HepG2 (cell line): Measurements from ENCODE around the gene TSHZ2. TPM values are rescaled to one million over a fixed set of nuclear protein-coding genes. Genes with fewer than 3 reads are reported as not detected.

Experiments used
- CHCHD3 ChIP-seq: sonication (generic); formaldehyde crosslinking; IDR thresholded peaks from 2 replicates; pipeline ENCODE4 v1.8.0; 2022; ENCODE audit warnings: mild to moderate bottlenecking, missing genetic modification reagents, moderate library complexity
- ETV6 ChIP-seq: sonication (generic); formaldehyde crosslinking; conservative IDR thresholded peaks from 2 replicates; pipeline ENCODE4 v1.4.0; 2020; ENCODE audit warnings: missing genetic modification reagents
- HNRNPH1 ChIP-seq: fragments of 200-400 bp; formaldehyde crosslinking; optimal IDR thresholded peaks from 2 replicates; pipeline ENCODE3; 2017; ENCODE audit warnings: mild to moderate bottlenecking, low read depth, low read length
- KAT7 ChIP-seq: IDR thresholded peaks from 2 replicates; pipeline ENCODE4 v1.6.1; 2018; ENCODE audit warnings: borderline replicate concordance, missing compliant biosample characterization
- MEIS2 ChIP-seq: sonication (generic); formaldehyde crosslinking; IDR thresholded peaks from 2 replicates; pipeline ENCODE4 v1.9.0; 2021; ENCODE audit warnings: mild to moderate bottlenecking, missing genetic modification reagents
- NCOA5 ChIP-seq: sonication (generic); formaldehyde crosslinking; IDR thresholded peaks from 2 replicates; pipeline ENCODE4 v1.4.0; 2020; ENCODE audit warnings: missing genetic modification reagents
- POLR2A ChIP-seq, 2 experiments: IDR thresholded peaks; 2 replicates each; pipeline ENCODE4 v1.6.1; 2011; ENCODE audit warnings: low read depth in 2 of 2, low read length in 2 of 2, mild to moderate bottlenecking in 1 of 2, moderate library complexity in 1 of 2; ENCODE audit not compliant: insufficient read depth in 1 of 2
- SRY ChIP-seq: sonication (generic); formaldehyde crosslinking; IDR thresholded peaks from 2 replicates; pipeline ENCODE4 v1.8.0; 2022; ENCODE audit warnings: mild to moderate bottlenecking, missing genetic modification reagents
- ZNF563 ChIP-seq: sonication (generic); formaldehyde crosslinking; IDR thresholded peaks from 2 replicates; pipeline ENCODE4 v1.8.0; 2022; ENCODE audit warnings: mild to moderate bottlenecking, moderate library complexity, missing genetic modification reagents
- ZNF850 ChIP-seq: sonication (generic); formaldehyde crosslinking; conservative IDR thresholded peaks from 2 replicates; pipeline ENCODE4 v1.9.0; 2021; ENCODE audit warnings: mild to moderate bottlenecking, missing genetic modification reagents
- polyA plus RNA-seq, 8 experiments: library from polyadenylated mRNA; depleted of rRNA in 3 of 8; stranded (reverse) in 7 of 8; unstranded in 1 of 8; fragments of >200 nt; fragmentation: Illumina TruSeq in 4 of 8; extraction: Trizol in 4 of 8; gene quantifications; 2 replicates each; pipeline versions ENCODE4 v1.2.1 to v1.2.3, GENCODE V29; 2011 to 2016; ENCODE audit warnings: low read depth in 4 of 8, missing spikeins in 1 of 8, mixed read lengths in 1 of 8; ENCODE audit not compliant: insufficient read depth in 1 of 8
- total RNA-seq, 5 experiments: library from RNA; depleted of rRNA; stranded (reverse); fragments of >200 nt; fragmentation: Illumina TruSeq; extraction: Trizol; gene quantifications; 2 replicates each; pipeline ENCODE4 v1.2.3, GENCODE V29; 2016; ENCODE audit warnings: low read depth in 1 of 5
- TF ChIP-seq, protein P1 (sequence below), 2 experiments: sonication (generic) in 1 of 2; formaldehyde crosslinking in 1 of 2; IDR thresholded peaks; 2 replicates each; pipeline versions ENCODE4 v1.5.1 to v1.6.1; 2011 to 2020; ENCODE audit warnings: borderline replicate concordance in 1 of 2, low read depth in 1 of 2, low read length in 1 of 2, mild to moderate bottlenecking in 1 of 2, missing genetic modification reagents in 1 of 2, moderate library complexity in 1 of 2
- TF ChIP-seq, protein P2 (sequence below): sonication (generic); formaldehyde crosslinking; IDR thresholded peaks from 2 replicates; pipeline ENCODE4 v1.4.0; 2020; ENCODE audit warnings: missing genetic modification reagents, mild to moderate bottlenecking, borderline replicate concordance
- TF ChIP-seq, protein P3 (sequence below): sonication (generic); formaldehyde crosslinking; IDR thresholded peaks from 2 replicates; pipeline ENCODE4 v1.4.0; 2020; ENCODE audit warnings: missing genetic modification reagents, borderline replicate concordance
- TF ChIP-seq, protein P4 (sequence below): IDR thresholded peaks from 2 replicates; pipeline ENCODE4 v1.6.1; 2016; ENCODE audit warnings: low read depth, borderline replicate concordance
- TF ChIP-seq, protein P5 (sequence below): sonication (generic); formaldehyde crosslinking; IDR thresholded peaks from 2 replicates; pipeline ENCODE4 v1.4.0; 2020; ENCODE audit warnings: mild to moderate bottlenecking, missing genetic modification reagents

TSHZ2 gene
- total and polyA plus RNA-seq, 2 of the 13 experiments (the other 11 are each of a cell fraction or from before 2014, with no cell fraction given) = 0.01 TPM; not detected in 1

DNA sequence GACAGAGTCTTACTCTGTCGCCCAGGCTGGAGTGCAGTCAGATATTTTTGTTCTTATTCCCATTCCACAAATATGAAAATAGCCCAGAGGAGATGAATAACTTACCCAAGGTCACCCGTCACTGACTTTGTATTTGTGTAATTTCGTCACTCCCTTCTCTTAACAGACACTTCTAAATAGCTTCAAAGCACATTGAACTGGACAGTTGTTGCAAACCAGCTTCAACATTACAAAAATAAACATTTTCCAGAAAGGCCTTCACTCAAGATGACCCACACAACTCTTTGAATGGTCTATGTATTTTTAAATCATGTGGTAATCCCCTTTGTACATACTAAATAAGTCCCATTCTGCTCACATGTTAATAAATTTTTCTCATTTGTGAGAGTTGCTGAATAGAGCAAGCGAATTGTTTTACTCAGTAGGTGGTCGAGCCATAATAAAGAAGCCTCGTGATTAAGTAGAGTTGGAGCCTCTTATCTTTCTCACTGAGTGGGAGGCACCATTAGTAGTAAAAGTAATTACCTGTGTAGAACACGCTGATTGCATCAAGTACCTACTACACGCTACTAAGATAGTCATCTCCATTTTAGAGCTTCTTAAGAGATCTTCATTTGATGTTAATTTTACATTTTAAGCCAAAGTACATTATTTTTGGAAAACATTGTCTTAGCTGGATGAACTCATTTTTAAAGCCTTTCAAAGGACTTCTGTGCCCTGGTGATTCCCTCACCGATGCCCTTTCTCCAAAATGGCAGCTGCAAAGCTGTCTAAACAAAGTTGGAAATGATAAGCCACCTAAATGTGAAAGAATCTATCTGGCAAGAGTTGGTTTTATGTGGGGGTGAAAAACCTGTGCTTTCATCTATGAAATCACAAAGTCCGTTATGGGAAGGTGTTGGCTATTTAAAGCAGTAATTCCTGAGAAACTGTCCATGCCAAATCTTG lies 110.0 kb downstream of the TSHZ2 start (continued):
- TF ChIP-seq, protein P1, sequence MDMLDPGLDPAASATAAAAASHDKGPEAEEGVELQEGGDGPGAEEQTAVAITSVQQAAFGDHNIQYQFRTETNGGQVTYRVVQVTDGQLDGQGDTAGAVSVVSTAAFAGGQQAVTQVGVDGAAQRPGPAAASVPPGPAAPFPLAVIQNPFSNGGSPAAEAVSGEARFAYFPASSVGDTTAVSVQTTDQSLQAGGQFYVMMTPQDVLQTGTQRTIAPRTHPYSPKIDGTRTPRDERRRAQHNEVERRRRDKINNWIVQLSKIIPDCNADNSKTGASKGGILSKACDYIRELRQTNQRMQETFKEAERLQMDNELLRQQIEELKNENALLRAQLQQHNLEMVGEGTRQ (IDR thresholded peaks at IDR 0.05; ENCODE audit: low read depth, low read length) = no peak
- TF ChIP-seq, protein P1 (CRISPR knock-in tag; IDR thresholded peaks at IDR 0.05; ENCODE audit: borderline replicate concordance) = no peak
- TF ChIP-seq CHCHD3 (CRISPR knock-in tag) (no peak), ZNF850 (no peak), KAT7 (CRISPR knock-in tag) (no peak), ETV6 (CRISPR knock-in tag) (no peak), ZNF563 (CRISPR knock-in tag) (no peak), HNRNPH1 (no peak), NCOA5 (CRISPR knock-in tag) (peak; percentile 78; the same call in 1 of the 2 replicates), SRY (CRISPR knock-in tag) (no peak), MEIS2 (peak; percentile 80; the same call in 1 of the 2 replicates), POLR2A (IDR thresholded peaks at IDR 0.05; ENCODE audit: insufficient read depth in 1 of 2, low read depth in 2 of 2, low read length in 2 of 2) (no peak)
- TF ChIP-seq, protein P2, sequence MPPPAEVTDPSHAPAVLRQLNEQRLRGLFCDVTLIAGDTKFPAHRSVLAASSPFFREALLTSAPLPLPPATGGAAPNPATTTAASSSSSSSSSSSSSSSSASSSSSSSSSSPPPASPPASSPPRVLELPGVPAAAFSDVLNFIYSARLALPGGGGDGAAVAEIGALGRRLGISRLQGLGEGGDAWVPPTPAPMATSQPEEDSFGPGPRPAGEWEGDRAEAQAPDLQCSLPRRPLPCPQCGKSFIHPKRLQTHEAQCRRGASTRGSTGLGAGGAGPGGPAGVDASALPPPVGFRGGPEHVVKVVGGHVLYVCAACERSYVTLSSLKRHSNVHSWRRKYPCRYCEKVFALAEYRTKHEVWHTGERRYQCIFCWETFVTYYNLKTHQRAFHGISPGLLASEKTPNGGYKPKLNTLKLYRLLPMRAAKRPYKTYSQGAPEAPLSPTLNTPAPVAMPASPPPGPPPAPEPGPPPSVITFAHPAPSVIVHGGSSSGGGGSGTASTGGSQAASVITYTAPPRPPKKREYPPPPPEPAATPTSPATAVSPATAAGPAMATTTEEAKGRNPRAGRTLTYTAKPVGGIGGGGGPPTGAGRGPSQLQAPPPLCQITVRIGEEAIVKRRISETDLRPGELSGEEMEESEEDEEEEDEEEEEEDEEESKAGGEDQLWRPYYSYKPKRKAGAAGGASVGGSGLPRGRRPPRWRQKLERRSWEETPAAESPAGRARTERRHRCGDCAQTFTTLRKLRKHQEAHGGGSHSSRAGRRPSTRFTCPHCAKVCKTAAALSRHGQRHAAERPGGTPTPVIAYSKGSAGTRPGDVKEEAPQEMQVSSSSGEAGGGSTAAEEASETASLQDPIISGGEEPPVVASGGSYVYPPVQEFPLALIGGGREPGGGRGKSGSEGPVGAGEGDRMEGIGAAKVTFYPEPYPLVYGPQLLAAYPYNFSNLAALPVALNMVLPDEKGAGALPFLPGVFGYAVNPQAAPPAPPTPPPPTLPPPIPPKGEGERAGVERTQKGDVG (CRISPR knock-in tag) = no peak
- TF ChIP-seq, protein P3, sequence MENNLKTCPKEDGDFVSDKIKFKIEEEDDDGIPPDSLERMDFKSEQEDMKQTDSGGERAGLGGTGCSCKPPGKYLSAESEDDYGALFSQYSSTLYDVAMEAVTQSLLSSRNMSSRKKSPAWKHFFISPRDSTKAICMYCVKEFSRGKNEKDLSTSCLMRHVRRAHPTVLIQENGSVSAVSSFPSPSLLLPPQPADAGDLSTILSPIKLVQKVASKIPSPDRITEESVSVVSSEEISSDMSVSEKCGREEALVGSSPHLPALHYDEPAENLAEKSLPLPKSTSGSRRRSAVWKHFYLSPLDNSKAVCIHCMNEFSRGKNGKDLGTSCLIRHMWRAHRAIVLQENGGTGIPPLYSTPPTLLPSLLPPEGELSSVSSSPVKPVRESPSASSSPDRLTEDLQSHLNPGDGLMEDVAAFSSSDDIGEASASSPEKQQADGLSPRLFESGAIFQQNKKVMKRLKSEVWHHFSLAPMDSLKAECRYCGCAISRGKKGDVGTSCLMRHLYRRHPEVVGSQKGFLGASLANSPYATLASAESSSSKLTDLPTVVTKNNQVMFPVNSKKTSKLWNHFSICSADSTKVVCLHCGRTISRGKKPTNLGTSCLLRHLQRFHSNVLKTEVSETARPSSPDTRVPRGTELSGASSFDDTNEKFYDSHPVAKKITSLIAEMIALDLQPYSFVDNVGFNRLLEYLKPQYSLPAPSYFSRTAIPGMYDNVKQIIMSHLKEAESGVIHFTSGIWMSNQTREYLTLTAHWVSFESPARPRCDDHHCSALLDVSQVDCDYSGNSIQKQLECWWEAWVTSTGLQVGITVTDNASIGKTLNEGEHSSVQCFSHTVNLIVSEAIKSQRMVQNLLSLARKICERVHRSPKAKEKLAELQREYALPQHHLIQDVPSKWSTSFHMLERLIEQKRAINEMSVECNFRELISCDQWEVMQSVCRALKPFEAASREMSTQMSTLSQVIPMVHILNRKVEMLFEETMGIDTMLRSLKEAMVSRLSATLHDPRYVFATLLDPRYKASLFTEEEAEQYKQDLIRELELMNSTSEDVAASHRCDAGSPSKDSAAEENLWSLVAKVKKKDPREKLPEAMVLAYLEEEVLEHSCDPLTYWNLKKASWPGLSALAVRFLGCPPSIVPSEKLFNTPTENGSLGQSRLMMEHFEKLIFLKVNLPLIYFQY = no peak
- TF ChIP-seq, protein P4, sequence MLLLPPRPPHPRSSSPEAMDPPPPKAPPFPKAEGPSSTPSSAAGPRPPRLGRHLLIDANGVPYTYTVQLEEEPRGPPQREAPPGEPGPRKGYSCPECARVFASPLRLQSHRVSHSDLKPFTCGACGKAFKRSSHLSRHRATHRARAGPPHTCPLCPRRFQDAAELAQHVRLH = no peak
- TF ChIP-seq, protein P5, sequence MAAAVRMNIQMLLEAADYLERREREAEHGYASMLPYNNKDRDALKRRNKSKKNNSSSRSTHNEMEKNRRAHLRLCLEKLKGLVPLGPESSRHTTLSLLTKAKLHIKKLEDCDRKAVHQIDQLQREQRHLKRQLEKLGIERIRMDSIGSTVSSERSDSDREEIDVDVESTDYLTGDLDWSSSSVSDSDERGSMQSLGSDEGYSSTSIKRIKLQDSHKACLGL (CRISPR knock-in tag) = no peak
